Measurements from ENCODE around the gene SLC16A14. TPM values are rescaled to one million over a fixed set of nuclear protein-coding genes. Genes with fewer than 3 reads are reported as not detected.

Gene SLC16A14
- total and polyA plus RNA-seq, 2 of the 8 experiments (the other 6 are each of a cell fraction or from before 2014, with no cell fraction given) = 2.1 to 3.0 TPM

- H3K18ac ChIP-seq (ENCODE audit: extremely low read depth, low read length) = no peak overlapping the region
- no peak overlapping the region for H2BK5ac ChIP-seq (ENCODE audit: low read depth, low read length)
- H3K27ac ChIP-seq (ENCODE audit: low read depth, low read length) = no peak overlapping the region
- no peak overlapping the region for H3K14ac ChIP-seq (ENCODE audit: insufficient read length)
- no peak overlapping the region for H3K4ac ChIP-seq (replicated peaks; ENCODE audit: insufficient read length, low read depth, low read length)
- H2BK15ac ChIP-seq (ENCODE audit: low read length) = no peak overlapping the region
- ChIA-PET POLR2A (ENCODE audit: partially characterized antibody) (no interaction called here), CTCF (ENCODE audit: partially characterized antibody) (interaction anchor here (0.6 to 1.2 kb wide), 6 partner anchors 9 to 150 kb away, joined by 3 to 4 read pairs (median 3); no protein-coding TSS in a partner anchor)
- no peaks in the 10 kb centered on the region for H3K79me1 ChIP-seq (ENCODE audit: low read depth, low read length)
- H4K91ac ChIP-seq (replicated peaks; ENCODE audit: insufficient read length, low read length) = no peak overlapping the region
- no peak overlapping the region for H3K23ac ChIP-seq (ENCODE audit: insufficient read length)
- H3K23me2 ChIP-seq (ENCODE audit: low read depth, low read length) = no peaks in the 10 kb centered on the region
- H3K36me3 ChIP-seq (ENCODE audit: control insufficient read depth in 2 of 4, insufficient read depth in 4 of 4, low read length in 3 of 4) = no peaks in the 10 kb centered on the region; a peak in 1 of 8 replicates
- H4K20me1 ChIP-seq (replicated peaks in 1 of 2; ENCODE audit: control insufficient read depth in 1 of 2, insufficient read depth in 2 of 2, low read length in 2 of 2) = no peaks in the 10 kb centered on the region
- H3K79me2 ChIP-seq (ENCODE audit: control insufficient read depth in 1 of 2, insufficient read depth in 2 of 2, low read length in 2 of 2) = no peaks in the 10 kb centered on the region
- FAIRE-seq = no peak
- no peak overlapping the region for H2BK120ac ChIP-seq (replicated peaks; ENCODE audit: low read depth, low read length)
- no peak for DNase-seq (ENCODE audit: low read depth in 1 of 2, low spot score in 2 of 2)
- no peak overlapping the region; a peak in 1 of 7 replicates for H3K9ac ChIP-seq (replicated peaks in 1 of 4; ENCODE audit: extremely low read depth in 1 of 4, low read depth in 3 of 4, low read length in 3 of 4)
- H3K4me3 ChIP-seq (ENCODE audit: extremely low read depth in 1 of 4, insufficient read depth in 2 of 4, low read depth in 3 of 4, low read length in 4 of 4) = no peak overlapping the region
- H2AK5ac ChIP-seq (ENCODE audit: low read depth, low read length) = no peak overlapping the region
- no peak for TF ChIP-seq ATF3 (IDR thresholded peaks at IDR 0.05; ENCODE audit: insufficient read depth, low read depth, low read length)
- no peaks in the 10 kb centered on the region for H3K27me3 ChIP-seq (replicated peaks in 1 of 4; ENCODE audit: control insufficient read depth in 3 of 4, extremely low read depth in 1 of 4, insufficient read depth in 3 of 4, low read length in 3 of 4)
- no peak overlapping the region for H3K4me2 ChIP-seq (ENCODE audit: insufficient read depth in 1 of 2, low read depth in 2 of 2, low read length in 2 of 2)
- no peaks in the 10 kb centered on the region for H3K9me3 ChIP-seq (ENCODE audit: insufficient read depth in 2 of 2, low read depth in 1 of 2, low read length in 1 of 2)
- H2BK20ac ChIP-seq (ENCODE audit: low read length) = no peak overlapping the region
- H2AFZ ChIP-seq (ENCODE audit: low read length) = no peak overlapping the region
- no peak overlapping the region for H4K5ac ChIP-seq (ENCODE audit: insufficient read length, low read depth, low read length)
- no peak overlapping the region for H4K8ac ChIP-seq (ENCODE audit: extremely low read depth, insufficient read depth, low read length)
- no peak overlapping the region for H3K56ac ChIP-seq (replicated peaks; ENCODE audit: insufficient read length, low read depth, low read length)
- 91% methylated on average over 10 of the region's 10 CpGs; no CpG with 5 or more reads in 1 of the 2 experiments for WGBS, 2 experiments (ENCODE audit: extremely low coverage in 1 of 2, insufficient coverage in 1 of 2, insufficient read length in 1 of 2, insufficient replicate concordance in 2 of 2, low coverage in 1 of 2, low lambda C conversion rate in 2 of 2, missing lambda C conversion rate in 1 of 2)
- H3K4me1 ChIP-seq (replicated peaks in 1 of 4; ENCODE audit: control insufficient read depth in 3 of 4, insufficient read depth in 4 of 4, low read length in 3 of 4) = no peaks in the 10 kb centered on the region
- no peak overlapping the region for H2BK12ac ChIP-seq (ENCODE audit: low read depth, low read length)
Measured at GRCh38 chr2:230012267-230012884, 56.3 kb downstream of the SLC16A14 start.
